Measurements from ENCODE around the gene HOXB9.

The HOXB9 gene

GRCh38 chr17:48582750-48583069 is 43.4 kb downstream of the HOXB9 start:
- no peak for DNase-seq

DNA sequence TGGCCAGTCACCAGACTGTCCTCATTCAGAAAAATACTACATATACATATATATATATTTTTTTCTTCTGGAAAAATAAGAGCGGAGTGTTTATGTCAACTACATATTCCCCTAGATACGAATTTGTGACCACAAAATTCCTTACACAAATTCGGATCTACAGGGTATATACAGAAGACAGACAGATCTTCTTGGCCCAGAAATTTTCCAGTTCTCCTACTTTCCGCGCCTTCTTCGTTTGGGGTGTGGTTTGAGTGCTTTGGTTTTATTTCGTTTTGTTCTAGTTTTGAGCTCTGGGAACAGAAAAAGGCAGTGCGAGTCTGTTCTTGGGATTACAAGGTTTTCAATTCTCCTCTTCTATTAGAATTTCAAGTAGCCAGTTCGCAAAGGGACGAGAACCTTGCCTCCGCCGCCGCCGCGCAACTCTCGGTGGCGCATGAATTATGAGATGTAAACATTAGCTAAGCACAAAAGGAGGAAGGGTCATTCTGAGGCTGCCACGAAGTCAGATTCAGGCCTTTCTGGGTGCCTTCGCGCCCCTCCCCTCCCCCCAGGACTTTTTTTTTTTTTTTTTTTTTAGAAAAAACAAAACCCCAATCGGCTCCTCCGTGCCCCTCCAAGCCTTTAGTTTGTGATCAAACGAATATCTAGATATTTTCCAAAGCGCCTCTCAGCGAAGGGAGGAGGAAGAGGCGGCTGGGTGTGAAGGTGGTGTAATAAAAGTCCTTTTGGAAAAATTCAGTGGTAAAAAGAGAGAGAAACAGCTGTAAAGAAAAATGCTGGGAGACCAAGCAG is 46.2 kb downstream of the HOXB9 start:
- DNase-seq, result no peak

- no peak for DNase-seq
Observed at GRCh38 chr17:48579471-48579759, 46.7 kb downstream of the HOXB9 start.

GRCh38 chr17:48578616-48579470 is 47.3 kb downstream of the HOXB9 start:
- DNase-seq, result no peak

DNA sequence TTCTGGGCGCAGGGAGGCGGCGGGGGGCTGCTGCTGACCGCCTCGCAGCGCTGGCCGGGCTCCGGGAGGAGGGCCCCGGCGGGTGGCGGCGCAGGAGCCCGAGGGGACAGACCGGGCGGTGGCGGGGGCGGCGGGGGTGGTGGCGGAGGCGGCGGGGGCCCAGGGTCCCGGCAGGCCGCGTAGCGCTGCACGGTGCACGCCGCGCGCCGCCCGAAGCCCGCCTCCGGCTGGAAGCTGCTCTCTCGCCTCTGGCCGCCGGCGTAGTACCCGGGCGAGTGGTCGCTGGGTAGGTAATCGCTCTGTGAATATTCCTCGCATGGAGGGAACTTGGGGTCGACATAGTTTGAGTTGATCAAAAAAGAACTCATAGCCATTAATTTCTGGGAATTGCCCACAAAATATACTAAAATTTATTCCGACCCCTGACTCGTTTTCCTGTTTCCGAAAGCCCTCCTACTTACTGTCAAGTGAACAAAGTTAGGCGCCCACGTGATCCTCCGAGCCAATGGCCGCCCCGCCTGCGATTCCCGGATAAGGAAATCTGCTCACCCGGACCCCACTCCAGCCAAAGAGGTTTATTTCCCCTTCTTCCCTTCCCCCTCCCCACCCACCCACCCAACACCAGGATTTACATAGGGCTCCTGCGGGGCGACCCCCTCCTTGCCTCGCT is 48.1 kb downstream of the HOXB9 start, which contains the start of gene HOXB4:
Gene HOXB4 (minus strand): TSS at position 405 of the 670 bp plus-strand sequence. CDS start 31 bp downstream, at position 374.
- DNase-seq, result peak; percentile 63

GRCh38 chr17:48577330-48577945 is 48.7 kb downstream of the HOXB9 start:
- no peak for DNase-seq

GRCh38 chr17:48576479-48577309 is 49.5 kb downstream of the HOXB9 start:
- no peak for DNase-seq

GRCh38 chr17:48575673-48576478 is 50.3 kb downstream of the HOXB9 start:
- no peak for DNase-seq

- no peak for DNase-seq
Observed at GRCh38 chr17:48575066-48575582, 51.0 kb downstream of the HOXB9 start.

DNA sequence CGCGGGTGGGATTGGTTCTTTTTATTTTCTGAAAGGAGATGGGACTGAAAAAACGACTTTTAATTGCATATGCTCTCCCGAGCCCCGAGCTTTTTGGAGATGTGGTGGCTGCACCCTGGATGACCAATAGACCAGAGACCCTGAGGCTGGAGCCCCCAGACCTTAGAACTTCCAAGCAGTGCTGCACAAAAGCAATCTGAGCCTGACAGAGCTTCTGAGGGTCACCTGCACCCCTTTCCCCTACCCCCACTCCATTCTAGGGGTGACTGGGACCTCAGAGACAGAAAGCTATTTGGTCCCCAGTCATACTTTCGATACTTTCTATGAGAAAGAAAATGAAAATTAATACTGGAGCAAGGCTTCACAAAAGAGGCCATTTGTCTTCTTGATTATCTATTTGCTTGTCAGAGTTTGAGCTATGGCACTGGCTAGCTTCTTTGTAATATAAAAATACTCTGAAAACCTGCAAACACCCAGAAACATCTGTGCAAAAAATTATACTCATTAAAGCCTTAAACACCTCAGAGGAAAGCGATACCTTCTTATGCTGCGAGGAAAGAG is 51.6 kb downstream of the HOXB9 start:
- no peak for DNase-seq

- DNase-seq, result no peak
Observed at GRCh38 chr17:48571826-48572417, 54.2 kb downstream of the HOXB9 start.

Measured in stimulated activated CD4-positive, alpha-beta T cell treated with anti-CD3 and anti-CD28 coated beads, Interleukin-4, amount 100 ng/mL, for 1 hour (primary cell).